Measurements from ENCODE around the gene GRB2.
"Not testable (repeated sequence)": the region's sequence is repeated elsewhere in the genome, so short reads cannot be mapped to it uniquely, and the experiment has no call there.

The GRB2 gene

GRCh38 chr17:75384751-75385150, 20.7 kb downstream of the GRB2 start:
- DNase-seq = no peak

GRCh38 chr17:75383842-75384195, 21.7 kb downstream of the GRB2 start:
- no peak for DNase-seq

DNA sequence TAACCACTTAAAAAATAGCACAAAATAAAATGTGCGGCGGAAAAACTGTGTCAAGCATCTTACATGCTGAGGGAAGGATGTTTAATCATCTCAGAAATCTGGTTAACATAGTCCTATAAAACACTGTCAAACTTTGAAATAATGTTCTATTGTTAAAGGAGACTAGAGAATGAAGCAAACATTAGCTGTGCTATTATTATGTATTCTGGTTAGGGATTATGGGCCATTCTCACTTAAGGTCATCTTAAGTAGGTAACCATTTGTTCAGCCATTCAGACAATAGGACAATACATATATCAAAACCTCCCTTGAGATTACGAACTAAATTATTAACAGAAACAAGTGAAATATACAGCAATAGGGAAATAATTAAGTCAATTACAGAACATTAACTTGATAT, 24.7 kb downstream of the GRB2 start:
- no peak for DNase-seq

DNA sequence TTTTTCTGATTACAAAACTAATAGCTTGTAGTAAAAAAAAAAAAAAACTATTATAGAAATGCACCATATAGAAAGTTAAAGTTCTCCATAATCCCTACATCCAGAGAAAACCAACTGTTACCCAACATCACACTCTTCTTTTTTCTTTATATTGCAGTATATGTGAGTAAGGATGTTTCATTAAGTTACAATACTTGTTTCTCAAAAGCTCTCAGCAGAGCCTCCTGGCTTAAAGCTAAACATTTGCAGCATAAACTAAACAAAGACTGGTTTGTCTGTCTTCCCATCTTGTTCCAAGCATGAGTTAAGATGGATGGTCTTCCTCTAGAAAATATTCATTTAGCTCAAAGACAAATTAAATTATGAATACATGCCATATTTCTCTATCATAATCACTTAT, 25.2 kb downstream of the GRB2 start:
- DNase-seq = no peak

GRCh38 chr17:75379426-75379825, 26.1 kb downstream of the GRB2 start:
- not testable (repeated sequence) for DNase-seq

DNA sequence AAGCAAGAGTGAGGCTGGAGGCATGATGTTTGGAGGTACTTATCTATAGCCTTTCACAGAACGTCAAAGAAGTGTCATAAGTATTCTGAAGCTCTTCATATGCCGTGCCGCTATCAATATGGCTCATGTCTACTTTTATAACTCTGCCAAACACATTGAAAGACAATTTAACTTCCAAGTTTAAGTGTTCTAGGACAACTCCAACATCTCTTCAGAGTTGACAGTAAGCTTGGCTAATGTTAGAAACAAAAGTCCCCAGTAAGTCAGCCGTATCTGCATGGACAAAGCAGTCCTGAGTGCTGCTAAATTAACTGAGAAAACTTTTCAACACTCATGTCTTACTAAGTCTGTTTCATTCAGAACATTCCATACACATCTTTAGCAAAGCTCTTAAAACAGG, 32.2 kb downstream of the GRB2 start:
- no peak for DNase-seq

DNA sequence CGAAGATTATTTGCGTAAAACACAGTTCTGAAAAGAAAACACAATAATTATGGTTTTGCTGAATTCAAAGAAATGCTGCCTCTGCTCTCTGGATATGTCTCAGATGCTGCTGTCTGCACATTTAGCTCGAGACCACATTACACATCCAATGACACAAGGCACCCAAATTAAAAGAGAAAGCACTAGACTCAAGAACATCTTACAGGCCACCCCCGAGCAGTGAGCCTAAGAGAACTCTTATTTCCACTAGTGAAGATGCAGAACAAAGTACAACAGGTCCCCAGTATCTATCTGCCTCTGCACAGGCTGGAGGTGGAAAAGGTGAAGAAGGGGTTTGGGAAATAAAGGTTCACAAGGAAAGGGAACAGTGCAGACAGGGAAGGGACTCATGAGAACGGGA, 33.5 kb downstream of the GRB2 start:
- no peak for DNase-seq

GRCh38 chr17:75371339-75371738, 34.1 kb downstream of the GRB2 start:
- DNase-seq = no peak

- DNase-seq = no peak
These were observed 35.1 kb downstream of the GRB2 start for GRCh38 chr17:75370286-75370915.

DNA sequence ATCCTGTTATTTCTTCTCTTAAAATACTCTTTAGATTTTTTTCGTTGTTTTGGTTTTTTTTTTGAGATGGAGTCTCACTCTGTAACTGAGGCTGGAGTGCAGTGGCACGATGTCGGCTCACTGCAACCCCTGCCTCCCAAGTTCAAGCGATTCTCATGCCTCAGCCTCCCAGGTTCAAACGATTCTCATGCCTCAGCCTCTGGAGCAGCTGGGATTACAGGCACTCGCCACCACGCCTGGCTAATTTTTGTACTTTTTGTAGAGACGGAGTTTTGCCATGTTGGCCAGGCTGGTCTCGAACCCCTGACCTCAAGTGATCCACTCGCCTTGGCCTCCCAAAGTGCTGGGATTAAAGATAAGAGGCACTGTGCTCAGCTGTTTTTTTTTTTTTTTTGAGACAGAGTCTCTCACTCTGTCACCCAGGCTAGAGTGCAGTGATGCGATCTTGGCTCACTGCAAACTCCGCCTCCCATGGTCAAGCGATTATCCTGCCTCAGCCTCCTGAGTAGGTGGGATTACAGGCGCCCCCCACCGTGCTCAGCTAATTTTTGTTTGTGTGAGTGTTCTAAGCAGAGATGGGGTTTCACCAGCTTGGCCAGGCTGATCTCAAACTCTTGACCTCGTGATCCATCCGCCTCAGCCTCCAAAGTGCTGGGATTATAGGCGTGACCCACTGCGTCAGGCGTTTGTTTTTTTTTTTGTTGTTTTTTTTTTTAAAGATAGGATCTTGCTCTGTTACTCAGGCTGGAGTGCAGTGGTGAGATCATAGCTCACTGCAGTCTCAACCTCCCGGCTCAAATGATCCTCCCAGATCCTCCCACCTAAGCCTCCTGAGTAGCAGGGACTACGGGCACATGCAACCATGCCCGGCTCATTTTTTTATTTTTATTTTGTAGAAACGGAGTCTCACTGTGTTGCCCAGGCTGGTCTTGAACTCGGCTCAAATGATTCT, 37.4 kb downstream of the GRB2 start:
- not testable (repeated sequence) for DNase-seq

- no peak for DNase-seq
These were observed 38.2 kb downstream of the GRB2 start for GRCh38 chr17:75367312-75367711.

GRCh38 chr17:75366432-75366831, 39.0 kb downstream of the GRB2 start:
- no peak for DNase-seq

DNA sequence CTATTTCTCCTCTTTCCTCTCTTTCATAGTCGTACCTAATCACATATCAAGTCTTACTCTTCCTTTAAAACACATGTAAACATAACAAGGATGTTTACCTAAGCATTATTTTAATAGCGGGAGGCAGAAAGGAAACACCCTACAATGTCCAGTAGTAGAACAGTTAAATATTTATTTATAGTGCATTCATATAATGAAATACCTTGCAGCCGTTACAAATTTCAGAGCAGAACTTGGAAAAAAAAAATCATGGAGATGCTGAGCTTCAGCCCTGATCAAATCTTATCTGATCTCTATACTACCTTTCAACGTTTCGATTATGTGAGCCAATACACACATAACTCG, 39.6 kb downstream of the GRB2 start:
- no peak for DNase-seq

DNA sequence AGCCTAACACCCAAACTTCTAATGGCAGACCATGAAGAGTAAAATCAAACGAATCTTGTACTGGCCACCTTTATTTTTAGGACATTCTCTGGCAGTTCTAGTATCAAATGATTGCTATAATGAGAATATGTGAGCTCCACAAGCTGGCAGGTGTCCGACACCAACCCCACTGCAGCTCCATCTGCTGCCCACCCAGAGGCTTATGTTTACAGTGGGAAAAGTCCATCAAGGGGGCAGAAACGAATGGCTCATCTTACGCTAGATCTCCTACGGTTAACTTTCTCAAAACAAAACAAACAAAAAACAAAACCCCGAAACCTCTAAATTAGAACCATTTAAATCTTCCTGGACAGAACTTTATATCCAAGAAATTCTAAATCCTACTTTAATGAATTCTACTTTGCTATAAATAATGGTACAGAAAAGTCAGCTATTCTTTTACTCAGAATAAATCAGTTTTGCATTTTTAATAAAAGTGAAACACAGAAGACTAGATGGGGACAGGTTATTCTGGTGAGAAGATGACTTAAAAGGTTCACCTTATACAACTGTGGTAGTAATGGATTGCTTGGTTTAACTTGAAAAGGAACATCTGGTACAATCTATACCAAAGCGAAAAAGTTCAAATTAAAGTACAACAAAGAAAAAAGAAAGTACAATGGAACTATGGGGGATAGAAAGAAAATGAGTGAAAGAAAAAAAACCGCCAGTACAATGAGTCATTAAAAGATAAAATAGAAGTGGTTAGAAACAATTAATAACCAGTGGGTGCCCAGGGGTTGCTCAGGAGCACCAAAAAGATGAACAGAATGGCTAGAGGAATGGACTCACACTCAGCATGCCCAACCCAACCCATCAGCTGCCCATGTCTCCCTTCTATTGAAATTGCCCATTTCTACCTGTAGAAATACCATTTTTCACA, 40.2 kb downstream of the GRB2 start:
- no peak for DNase-seq

- no peak for DNase-seq
These were observed 41.4 kb downstream of the GRB2 start for GRCh38 chr17:75364078-75364477.

GRCh38 chr17:75361996-75362395, 43.5 kb downstream of the GRB2 start:
- no peak for DNase-seq

DNA sequence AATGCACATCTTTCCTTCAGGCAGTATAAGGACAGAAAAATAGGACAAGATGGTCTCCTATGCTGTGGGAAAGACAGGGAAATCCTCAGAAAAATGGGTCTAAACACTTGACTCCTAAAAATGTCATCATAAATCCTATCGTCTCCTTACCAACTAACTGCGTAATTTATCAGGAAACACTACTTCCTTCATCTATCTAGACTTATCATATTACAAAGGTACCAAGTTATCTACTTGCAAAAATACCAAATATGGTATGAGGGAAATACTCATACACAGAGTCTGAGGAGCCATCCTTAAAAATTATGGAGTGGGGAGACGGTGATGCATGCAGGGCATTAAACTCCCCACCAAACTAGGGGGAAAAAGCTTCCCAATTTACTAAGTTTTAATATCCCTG, 44.1 kb downstream of the GRB2 start:
- DNase-seq = no peak

GRCh38 chr17:75356260-75356937, 49.1 kb downstream of the GRB2 start:
- no peak for DNase-seq

- no peak for DNase-seq
These were observed 52.3 kb downstream of the GRB2 start for GRCh38 chr17:75353176-75353575.

GRCh38 chr17:75352079-75352569, 53.4 kb downstream of the GRB2 start:
- no peak for DNase-seq

DNA sequence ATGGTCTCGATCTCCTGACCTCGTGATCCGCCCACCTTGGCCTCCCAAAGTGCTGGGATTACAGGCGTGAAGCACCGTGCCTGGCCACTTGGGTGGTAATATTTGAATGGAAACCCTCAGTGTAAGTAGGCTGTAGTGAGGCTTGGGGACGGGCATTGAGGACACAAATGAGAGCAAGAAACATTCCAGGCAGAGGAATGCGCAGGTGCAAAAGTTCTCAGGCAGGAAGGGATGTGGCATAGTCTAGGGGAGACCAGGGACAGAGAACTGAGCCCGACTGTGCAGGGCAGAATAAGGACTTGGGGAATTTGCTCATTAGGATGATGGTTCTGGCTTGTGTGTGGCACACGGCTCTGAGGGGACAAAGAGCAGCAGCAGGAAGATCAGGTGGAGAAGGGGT, 54.8 kb downstream of the GRB2 start:
- no peak for DNase-seq

DNA sequence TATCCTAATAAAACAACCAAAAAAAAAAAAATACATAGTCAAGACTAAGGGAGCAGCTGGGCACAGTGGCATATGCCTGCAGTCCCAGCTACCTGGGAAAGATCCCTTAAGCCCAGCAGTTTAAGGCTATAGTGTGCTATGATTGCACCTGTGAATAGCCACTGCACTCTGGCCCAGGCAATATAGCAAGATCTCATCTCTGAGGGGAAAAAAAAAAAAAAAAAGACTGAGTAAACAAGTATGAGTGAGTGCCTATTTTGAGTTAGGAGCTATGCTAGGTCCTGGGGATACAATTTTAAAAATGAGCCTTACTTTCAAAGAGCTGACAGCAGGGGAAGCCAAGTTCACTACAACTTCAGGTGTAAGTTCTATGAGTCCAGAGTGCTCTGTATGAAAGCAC, 55.4 kb downstream of the GRB2 start:
- no peak for DNase-seq

GRCh38 chr17:75349589-75349988, 55.9 kb downstream of the GRB2 start:
- DNase-seq = no peak

Measured in cortex of kidney (tissue), 1 donor.